NCI-H2171 (cell line): ENCODE data around the gene CELSR1.
A peak's percentile ranks its signal among the peaks of the same experiment; 100 is the strongest.

Experiments used
- DNase-seq: peaks from one replicate; lab custom pipeline; 2025; lab: John Stamatoyannopoulos, UW

The CELSR1 gene

DNA sequence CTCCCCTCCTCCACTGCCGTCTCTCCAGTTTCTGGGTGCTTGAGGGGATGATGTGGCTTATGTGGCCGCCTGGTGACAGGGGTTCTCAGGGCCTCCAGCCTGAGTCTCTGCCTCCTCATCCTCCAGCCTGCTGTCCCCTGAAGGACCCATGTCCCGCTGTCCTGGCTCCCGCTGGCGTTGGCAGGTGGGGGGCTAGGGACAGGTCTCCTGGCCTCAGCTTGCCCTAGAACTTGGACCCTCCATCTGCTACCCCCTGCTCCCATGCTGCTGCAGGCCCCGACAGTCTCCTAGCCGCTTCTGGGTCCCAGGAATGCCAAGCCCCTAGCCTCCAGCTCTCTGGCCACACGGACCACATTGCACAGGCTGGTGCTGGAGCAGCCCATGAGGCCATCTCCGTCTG lies 13.9 kb upstream of the CELSR1 start:
- no peak for DNase-seq

DNA sequence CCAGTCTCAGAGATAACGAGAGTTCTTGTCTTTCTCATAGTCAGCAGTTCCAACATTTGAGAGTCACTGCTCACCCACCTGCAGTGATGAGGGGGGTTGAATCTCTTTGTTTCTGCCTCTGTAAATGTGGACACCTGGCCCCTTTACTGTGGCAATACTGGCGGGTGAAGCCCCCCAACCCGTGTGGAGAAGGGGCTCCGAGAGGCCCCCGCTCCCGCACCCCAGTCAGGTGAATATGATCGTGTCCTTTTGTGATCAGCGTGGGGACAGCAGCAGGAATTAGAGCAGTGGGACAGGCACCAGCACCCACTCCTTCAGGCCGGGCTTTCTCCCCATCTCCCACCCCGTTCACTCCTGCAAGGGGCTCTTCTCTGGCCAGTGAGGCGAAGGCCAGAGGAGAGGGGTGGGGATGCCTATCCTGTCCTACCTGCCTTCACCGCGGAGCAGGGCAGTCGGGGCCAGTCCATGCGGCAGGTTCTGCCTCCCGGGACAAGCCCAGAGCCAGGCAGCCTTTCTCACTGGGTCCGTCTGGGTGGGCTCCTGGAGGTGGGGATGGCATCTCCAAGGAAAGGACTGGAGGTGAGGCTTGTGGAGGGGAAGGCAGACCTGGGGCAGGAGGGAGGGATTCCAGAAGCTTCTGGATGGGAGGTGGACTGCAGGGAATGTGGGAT lies 12.7 kb upstream of the CELSR1 start:
- no peak for DNase-seq

DNA sequence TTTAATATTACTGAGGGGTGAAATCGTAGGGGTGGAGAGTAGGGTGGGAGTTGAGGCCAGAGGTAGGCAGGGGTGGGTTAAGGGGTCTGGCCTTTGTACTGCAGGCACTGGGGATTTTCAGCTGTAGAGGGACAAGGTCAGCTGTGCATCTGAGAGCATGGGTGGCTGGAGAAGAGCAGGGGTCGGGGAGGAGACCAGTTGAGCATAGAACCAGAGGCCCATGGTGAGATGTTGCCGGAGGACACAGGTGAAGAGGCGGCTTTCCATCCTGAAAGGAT lies 12.1 kb upstream of the CELSR1 start:
- no peak for DNase-seq

DNA sequence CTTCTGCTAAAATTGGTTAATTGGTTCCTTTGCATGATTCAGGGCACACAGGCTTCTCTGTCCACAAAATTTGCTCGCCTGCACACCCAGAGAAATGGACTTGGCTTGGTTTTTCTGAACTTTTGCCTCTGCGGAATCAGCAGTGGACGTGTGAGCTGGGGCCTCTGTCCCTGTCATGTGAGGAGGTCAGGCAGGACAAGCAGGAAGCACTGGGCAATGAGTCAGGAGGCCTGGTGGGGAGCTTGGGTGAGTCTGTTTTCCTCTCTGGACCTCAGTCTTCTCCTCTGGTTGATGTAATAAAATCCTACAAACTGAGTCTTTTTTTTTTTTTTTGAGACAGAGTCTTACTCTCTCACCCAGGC lies 10.4 kb upstream of the CELSR1 start:
- DNase-seq = no peak

DNA sequence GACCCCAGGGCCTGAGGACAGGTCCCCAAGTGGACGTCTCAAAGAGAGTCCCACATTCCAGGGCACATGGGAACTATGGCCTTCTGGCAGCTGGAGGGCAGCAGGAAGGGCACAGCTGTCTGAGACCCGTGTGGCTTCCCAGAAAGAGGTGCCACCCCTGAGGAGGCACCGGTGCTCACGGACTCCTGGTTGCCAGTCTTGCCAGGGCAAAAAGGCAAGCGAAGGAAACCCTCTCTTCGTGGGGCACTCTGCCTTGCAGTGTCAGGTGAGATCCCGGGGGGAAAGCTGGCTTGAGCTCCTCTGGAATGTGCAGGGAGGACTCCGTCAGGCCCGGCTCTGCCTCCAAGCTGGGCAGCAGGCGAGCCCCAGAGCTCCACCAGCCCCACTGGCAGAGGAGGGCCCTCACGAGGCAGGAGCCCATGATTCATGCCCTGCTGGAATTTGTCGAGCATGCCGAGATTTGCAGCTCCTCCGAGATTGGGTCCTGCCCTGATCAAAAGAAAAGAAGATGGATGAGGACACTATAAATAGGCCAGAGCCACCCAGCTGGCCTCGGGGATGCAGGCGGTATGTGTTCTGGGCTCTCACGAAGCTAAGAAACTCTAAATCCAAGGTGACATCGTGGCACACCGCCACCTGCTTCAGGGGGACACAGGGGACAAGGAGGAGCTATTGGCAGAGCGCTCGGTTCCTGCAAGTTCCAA lies 9.9 kb upstream of the CELSR1 start:
- DNase-seq = no peak

DNA sequence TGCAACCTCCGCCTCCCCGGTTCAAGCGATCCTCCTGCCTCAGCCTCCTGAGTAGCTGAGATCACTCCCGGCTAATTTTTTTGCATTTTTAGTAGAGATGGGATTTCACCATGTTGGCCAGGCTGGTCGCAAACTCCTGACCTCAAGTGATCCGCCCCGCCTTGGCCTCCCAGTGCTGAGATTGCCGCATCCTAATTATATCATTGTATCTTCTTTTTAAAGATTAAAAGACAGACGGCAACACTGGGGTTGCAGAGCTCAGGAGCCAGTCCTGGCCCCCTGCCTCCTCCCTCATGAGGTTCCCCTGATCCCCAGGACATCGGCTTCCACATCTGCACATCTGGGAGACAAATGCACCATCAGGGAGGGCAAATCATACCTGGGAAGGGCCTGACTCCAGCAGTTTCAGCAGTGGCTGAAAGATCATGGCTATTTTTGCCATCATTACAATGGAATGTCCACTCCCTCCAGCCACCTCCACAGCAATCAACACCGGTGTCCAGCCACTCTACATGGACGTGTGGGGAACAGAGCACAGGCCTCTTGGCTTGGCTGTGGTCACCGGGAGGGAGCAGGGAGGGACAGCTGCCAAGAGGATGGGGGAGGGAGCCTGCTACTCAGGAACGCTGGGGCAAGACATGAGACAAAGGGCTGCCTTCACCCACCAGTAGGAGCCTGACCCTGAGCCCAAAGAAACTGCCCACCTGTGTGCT lies 9.2 kb upstream of the CELSR1 start:
- no peak for DNase-seq

DNA sequence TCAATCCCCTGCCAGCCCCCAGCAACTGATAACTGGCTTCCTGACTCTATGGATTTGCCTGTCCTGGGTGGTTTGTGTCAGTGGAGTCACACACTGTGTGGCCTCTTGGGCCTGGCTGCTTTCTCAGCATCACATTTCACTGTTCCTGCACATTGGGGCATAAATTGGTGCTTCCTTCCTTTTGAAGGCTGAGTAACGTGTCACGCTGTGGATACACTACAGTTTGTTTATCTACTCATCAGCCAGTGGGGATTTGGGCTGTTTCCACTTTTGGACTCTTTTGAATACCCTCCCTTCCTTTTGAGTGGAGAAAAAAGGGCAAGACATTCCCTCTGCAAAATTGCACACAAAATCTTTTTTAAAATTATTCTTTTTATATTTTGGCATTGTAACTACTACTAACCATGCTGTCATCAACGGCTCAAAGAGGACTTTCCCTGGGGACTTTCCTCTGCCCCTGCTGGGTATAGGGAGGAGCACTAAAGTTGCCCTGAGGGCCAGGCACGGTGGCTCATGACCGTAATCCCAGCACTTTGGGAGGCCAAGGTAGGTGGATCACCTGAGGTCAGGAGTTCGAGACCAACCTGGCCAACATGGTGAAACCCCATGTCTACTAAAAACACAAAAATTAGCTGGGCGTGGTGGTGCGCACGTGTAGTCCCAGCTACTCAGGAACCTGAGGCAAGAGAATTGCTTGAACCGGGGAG lies 7.8 kb upstream of the CELSR1 start:
- DNase-seq = no peak

DNA sequence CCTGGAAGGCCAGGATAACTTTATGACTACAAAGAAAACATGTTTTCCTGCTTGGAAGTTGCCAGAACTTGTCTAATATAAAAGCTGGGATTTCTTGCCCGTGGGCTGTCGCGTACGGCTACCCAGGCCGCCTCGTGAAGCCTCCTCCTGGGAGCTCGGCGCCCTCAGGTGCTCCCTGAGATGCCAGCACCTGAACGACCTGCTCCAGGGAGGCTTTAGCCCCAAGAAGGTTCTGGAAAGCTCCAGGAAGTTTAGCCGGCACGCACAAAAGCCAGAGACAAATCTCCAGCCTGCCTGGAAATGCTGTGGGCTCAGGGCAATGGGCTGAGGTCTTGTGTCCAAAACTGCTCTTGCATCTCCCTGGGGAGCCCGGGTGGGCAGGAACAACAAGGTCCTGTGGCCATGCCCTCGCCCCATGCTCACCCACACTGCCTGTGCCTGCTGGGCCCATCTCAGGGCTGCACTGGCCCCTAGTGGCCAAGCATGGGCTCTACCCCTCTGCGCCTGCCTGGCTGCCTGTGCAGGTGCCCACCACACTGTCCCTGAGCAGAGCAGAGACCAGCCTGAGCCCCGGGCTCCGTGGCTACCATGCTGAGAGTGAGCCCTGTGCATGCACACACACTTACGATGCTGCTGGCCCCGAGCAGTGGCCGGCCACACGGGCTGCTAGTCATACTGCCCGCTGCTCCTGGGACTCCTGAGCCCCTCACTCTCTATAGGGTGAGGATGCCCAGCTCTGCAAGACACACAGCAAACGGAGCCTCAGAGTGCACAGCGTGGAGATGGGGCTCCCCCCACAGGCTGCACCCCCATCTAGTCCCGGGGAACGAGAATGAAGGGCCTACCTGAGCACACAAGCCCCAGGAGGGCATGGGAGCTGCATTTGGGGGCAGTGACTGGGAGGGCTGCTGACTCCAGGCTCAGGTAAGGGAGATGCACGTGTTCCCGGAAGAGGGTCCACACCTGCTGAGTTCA lies 4.9 kb upstream of the CELSR1 start:
- DNase-seq = peak; percentile 53

DNA sequence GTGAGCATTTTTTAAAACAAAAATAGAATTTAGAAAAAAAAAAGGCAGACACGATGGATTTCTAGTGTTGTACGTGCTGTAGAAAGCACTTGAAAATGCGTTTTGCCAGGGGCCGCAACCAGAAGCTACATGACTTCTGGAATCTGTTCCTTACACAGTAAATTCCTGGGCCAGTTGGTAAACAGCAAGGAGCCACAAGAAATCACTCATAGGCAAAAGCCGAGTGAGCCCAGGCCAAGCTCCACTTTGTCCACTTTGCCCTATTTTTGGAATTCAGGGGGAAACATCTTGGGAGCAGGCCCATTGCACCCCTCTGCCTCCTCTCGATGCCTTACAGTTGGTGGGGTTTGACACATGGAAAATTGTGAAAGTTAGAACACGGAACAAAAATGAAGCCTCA lies 4.1 kb upstream of the CELSR1 start:
- no peak for DNase-seq

DNA sequence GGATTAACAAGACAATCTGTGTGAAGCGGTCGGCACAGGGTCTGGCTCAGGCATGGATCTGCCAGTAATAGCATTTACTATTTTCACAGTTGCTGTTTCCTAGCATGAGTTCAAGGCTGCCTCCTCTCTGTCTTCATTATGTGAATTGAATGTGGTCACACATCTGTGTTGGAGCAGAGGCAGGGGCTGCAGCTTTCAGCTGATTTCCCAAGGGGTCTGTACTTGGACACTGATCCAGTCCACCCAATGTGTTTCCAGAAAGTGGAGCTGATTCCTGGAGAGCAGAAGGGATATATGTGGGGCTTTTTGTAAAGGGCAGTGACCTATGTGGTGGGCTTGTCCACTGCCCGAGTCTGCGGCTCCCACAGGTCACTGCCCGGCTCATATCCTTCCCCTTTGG lies 3.5 kb upstream of the CELSR1 start:
- no peak for DNase-seq

DNA sequence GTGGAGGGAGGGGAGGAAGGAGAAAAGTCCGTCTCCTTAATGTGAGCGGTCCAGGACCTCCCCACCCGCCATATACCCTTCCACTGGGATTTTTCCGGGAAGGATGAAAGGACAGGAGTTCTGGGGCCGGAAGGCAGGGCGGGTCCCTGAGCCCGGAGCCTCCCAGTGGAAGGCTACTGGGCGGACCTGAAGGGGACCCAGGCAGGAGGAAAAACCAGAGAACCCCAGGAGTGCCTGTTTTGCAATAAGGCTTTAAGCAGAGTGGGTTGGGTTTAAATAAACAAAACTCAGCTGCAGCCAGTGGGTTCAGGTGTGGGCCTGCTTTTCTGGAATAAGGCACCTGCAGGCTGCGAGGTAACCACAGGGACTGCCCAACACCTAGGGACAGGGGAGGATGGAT lies 1.7 kb upstream of the CELSR1 start:
- DNase-seq = no peak

DNA sequence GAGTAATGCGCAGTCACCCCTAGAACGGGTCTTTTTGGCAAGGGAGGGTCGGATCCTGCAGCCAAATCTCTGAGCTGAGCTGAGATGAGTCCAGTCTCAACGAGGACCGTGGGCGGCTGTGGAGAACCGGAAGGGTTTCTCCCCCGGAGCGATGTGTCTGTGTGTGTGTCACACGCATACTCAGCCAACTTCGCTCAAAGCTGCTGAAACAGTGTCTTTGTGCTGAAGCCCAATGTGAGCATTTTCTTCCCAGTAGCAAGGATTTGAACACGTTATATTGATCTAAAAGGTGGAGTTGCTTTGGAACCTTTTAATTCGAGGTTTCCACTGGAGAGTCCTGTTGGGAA lies 1.4 kb upstream of the CELSR1 start:
- no peak for DNase-seq

DNA sequence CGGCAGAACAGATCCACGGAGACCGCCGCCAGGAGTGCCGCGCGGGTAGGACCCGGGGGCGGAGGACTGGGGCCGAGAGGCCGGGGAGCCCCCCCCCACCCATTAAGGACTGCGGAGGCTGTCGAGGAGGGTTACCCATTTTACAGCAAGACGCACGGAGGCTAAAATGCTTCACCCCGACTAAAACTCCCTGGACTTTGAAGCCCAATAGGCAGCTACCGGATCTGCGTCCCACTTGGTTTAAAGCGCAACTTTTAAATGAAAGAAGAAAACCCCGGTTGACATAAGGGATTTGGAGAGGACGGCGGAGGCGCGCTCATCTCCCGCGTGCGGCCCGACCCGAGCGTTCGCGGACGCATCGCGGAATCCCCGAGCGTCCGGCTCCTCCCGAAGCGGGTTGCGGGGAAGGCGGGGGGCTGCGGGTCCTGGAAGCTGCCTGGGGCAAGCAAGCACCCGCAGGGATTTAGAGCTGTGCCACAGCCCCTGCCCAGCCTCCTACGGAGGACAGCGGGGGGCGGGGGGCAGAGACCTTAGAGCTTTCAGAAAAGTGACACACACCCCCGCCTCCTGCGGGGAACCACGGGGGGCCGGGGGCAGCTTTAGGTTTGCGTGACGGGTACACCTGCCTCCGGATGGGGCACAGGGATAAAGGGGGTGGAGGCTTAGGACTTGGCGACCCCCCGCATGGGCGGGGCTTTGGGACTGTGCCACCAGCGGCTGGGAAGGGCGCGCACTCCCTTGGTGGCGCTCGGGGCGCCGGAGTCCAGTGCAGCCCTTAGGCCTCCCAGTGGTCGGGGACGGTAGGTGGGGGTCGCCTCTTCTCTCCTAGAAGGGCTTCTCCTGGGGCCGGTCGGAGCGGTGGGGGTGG lies 760 bp upstream of the CELSR1 start:
- DNase-seq = no peak

DNA sequence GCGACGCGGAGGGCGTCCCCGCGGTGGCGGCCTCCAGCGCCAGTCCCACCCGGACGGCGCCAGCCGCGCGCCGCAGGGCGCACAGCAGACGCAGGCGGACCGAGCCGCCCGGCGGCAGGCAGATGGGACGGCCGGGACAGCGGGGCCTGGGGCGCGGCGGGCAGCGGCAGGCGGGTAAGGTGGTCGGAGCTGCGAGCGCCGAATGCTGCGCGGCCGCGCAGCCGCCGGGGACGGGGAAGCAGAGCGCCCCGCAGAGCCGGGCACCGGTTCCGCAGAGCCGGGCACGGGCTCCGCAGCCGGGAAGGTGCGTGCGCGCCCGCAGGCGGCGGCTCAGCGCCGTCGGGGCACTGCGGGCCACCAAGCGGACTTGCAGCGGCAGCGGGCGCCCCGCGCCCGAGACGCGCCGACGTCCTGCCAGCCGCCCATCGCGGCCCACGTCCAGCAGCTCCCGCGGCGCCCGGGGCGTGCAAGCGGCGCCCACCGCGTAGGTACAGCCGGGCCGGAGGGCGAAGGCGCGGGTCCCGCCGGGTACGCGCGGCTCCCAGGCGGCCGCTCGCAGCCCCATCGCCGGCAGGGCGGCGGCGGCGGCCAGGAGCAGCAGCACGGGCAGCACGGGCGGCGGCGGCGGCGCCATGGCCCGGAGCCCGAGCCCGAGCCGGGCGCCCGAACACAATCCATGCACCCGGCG lies 739 bp downstream of the CELSR1 start:
- DNase-seq = no peak

DNA sequence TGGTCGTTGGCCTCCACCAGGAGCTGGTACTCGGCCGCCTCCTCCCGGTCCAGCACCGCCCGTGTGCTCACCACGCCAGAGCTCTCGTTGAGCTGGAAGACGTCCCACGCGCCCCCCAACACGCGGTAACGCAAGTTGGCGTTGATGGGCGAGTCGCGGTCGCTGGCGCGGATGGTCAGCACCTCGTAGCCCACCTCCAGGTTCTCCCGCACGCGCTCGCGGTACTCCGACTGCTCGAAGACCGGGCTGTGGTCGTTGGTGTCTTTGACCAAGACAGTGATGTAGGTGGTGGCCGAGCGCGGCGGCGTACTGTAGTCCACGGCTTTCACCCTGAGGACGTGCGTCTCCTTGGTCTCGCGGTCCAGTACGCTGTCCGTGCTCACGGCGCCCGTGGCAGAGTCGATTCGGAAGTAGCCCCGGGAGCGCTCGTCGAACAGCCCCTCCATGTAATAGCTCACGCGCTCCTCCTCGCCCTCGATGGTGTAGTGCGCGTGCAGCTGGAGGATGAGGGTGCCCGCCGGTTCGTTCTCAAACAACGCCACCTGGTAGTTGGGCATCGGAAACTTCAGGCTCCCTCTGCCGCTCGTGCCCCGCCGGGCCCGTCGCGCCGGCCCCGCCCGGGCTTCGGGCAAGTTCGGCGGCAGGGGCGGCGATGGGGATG lies 1.4 kb downstream of the CELSR1 start:
- peak; percentile 14 for DNase-seq

DNA sequence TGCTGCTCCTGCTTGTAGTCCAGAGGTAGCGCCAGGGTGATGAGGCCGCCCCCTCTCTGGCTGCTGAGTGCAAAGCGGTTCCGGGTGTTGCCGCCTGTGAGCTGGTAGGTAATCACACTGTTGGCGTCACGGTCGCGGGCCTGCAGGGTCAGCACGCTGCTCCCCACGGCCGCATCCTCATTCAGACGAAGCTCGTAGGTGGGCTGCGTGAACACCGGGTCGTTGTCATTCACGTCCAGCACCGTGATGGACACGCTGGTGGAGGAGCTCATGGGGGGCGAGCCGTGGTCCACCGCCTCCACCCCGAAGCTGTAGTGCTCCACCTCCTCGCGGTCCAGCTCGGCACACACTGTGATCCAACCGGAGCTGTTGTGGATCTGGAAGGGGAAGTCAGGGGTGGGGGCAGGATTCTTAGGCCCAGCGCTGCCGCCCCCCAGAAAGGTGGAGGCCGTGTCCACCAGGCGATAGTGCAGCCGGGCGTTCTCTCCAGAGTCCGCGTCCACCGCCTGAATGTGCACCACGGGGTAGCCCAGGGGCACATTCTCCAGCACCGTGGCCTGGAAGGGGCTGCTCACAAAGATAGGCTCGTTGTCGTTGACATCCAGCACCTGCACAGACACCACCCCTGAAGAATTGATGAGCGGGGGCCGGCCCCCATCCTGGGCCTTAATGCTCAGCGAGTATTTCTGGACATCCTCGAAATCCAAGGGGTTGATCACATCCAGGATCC lies 2.4 kb downstream of the CELSR1 start:
- DNase-seq = no peak

DNA sequence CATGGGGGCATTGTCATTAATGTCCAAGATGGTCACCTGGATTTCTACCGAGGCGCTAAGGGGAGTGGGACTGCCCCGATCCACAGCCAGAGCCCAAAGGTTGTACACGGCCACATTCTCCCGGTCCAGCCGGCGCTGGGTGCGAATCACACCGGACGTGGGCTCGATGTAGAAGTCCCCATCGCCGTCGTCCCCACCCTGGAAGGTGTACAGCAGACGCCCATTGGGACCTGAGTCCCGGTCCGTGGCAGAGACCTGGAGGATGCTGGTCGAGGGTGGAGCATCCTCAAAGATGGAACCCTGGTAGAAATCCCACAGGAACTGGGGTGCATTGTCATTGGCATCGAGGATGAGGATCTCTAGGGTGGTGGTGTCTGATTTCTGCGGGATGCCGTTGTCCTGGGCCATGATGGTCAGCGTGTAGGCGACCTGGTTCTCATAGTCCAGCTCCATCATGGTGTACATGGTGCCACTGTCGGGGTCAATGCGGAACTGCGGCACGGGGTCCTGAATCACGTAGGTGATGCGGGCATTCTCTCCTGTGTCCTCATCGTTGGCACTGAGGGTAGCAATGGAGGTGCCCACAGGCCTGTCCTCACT lies 3.1 kb downstream of the CELSR1 start:
- DNase-seq = no peak

DNA sequence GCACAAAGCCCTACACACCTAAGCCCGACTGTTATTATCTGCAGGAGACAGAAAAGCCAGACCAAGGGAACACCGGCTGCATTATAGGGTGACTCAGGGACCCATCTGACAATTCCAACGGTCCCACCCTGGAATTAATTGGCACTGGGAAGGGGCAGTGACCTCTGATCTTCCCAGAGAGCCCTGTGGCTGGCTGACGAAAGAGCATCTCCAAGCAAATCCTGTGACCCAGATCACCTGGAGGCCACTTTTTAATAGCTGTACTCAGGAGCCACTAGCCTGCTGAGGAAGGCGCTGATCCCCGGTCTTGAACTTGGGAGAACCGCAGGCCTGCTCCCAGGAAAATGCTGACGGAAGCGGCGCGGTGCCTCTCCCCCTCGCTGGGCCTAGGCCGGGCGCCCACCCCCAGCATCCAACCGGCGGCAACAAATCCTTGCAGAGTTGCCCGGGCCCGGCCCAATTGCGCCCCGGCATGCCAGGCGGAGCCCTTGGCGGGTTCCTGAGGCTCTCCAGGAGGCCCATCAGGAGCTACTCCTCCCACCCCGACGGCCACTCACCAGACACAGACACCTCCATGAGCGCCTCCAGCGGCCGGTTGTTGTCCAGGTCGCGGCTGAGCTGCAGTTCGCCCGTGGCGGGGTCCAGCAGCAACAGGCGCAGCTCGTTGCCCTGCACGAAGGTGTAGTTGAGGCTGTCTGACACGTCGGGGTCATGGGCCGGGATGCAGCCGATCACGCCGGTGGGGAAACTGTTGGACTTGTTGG lies 4.2 kb downstream of the CELSR1 start:
- no peak for DNase-seq
